GM12878 (cell line): ENCODE data around the gene NAALADL2.

ENCODE experiments used
- CHD2 ChIP-seq: IDR thresholded peaks from 2 replicates; pipeline ENCODE4 v1.6.1; 2011; ENCODE audit warnings: low read depth, low read length, improper control_type of control experiment, borderline replicate concordance
- FOS ChIP-seq: IDR thresholded peaks from 3 replicates; pipeline ENCODE4 v1.6.1; 2011; ENCODE audit warnings: borderline replicate concordance; ENCODE audit not compliant: insufficient read length; ENCODE audit errors: extremely low read depth
- SUZ12 ChIP-seq: fragments of 200-600 bp; sonication (generic); IDR thresholded peaks from one replicate; pipeline ENCODE4 v1.6.1; 2018; ENCODE audit warnings: antibody characterized with exemption, mild to moderate bottlenecking; ENCODE audit not compliant: unreplicated experiment
- ZZZ3 ChIP-seq: IDR thresholded peaks from 2 replicates; pipeline ENCODE4 v1.6.1; 2011; ENCODE audit warnings: low read depth; ENCODE audit not compliant: control insufficient read depth, insufficient read length

GRCh38 chr3:175590745-175591144, 731.6 kb downstream of the NAALADL2 start:
- TF ChIP-seq SUZ12 (no peak), FOS (no peak), ZZZ3 (no peak), CHD2 (no peak)
